ENCODE results near the gene EXOC6B. TPM values are rescaled to one million over a fixed set of nuclear protein-coding genes. Genes with fewer than 3 reads are reported as not detected.
A peak's percentile ranks its signal among the peaks of the same experiment; 100 is the strongest.

The EXOC6B gene
- total RNA-seq, 1 experiment from 2014 or later, result 33.7 TPM

DNA sequence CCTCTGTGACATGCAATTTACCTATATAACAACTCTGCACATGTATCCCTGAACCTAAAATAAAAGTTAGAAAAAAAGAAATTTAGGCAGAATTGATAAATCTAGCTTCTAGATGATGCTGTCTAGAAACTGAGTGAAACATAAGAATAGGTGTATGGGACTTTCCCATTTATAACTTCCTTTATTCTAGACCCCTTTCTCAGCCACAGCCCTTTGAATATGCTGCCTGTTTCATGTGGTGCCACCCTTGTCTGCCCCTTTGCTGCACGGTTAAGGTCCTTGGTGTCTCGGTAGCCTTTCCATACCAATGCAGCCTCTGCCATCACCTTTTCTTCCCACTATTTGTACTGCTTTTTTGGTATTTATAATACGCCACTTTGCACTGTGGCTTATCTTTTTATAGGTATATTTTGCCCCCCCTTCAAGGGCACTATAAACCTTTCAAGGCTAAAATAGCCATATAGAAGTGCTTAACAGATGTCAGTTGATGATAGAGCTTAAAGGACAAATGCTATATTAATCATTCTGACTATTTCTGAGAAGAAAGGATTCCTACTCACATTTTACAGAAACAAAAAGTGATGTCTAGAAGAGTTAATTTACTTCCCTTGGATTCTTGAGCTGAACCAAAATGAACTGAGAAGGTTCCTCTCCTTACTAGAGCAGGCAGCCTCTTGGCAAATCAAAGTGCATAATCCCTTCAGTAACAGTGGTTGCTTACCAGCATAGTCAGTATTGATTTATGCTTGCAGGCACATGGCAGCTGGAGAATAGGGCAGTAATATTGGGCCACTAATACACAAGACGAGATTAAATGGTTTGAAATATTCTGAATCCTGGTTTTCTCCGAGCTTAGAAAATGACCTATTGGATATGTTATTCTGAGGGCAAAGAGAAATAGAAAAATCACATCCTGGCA lies 590.1 kb downstream of the EXOC6B start:
- H3K9me3 Mint-ChIP-seq, result 0 out of 2 replicates have a peak, but pooled peaks cover 3% of the 10 kb centered on the region
- ChIA-PET CTCF (interaction anchor here (0.9 to 1.2 kb wide), 2 partner anchors 90 to 120 kb away, joined by 3 read pairs; no protein-coding TSS in a partner anchor), POLR2A (no interaction called here)
- no peaks in the 10 kb centered on the region for H3K27me3 Mint-ChIP-seq (ENCODE audit: low read depth)
- ATAC-seq (no peak), DNase-seq (ENCODE audit: low spot score) (no peak)
- H3K27ac Mint-ChIP-seq, result 0 out of 2 replicates have a peak overlapping the region, but pooled peaks have one; percentile 20
- peaks cover 22% of the 10 kb centered on the region for H3K4me1 Mint-ChIP-seq
- no peak overlapping the region for H3K4me3 Mint-ChIP-seq
- no peak for TF ChIP-seq RELA (CRISPR knock-in tag; IDR thresholded peaks at IDR 0.05; ENCODE audit: borderline replicate concordance)
- no peak for TF ChIP-seq ZNF138 (CRISPR knock-in tag; conservative IDR thresholded peaks at IDR 0.05)
- no peak for TF ChIP-seq ZNF423 (CRISPR knock-in tag; IDR thresholded peaks at IDR 0.05)
- TF ChIP-seq GRHL2 (CRISPR knock-in tag; IDR thresholded peaks at IDR 0.05; ENCODE audit: insufficient replicate concordance, severe bottlenecking), result no peak
- no peaks in the 10 kb centered on the region for H3K36me3 Mint-ChIP-seq

DNA sequence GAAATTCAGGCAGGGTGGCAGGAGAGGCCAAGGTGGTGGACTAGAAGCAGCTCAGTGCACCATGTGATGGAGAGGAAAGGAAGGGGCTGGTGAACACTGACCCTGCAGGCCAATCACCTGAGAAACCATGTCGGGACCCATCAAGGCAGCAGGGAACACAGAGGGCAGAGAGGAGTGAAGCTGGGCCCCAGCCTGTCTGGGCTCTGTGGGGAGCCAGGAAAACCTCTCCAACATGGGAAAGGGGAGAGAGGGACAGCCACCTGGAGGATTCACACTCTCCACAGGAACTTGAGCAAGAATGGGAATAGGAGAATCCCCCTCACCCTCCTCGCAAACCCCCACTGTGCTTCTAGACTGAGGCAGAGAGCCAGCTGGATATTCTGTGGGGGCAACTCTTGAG lies 592.6 kb downstream of the EXOC6B start:
- H3K9me3 Mint-ChIP-seq, result 0 out of 2 replicates have a peak, but pooled peaks cover 3% of the 10 kb centered on the region
- H3K27me3 Mint-ChIP-seq (ENCODE audit: low read depth), result no peaks in the 10 kb centered on the region
- DNase-seq (ENCODE audit: low spot score) (no peak), ATAC-seq (peak; percentile 70)
- H3K27ac Mint-ChIP-seq, result 0 out of 2 replicates have a peak overlapping the region, but pooled peaks have one; percentile 6
- no peak for TF ChIP-seq ZNF423 (CRISPR knock-in tag; IDR thresholded peaks at IDR 0.05)
- H3K4me1 Mint-ChIP-seq, result peaks cover 38% of the 10 kb centered on the region
- ChIA-PET CTCF (interaction anchor here (0.8 kb wide), 1 partner anchor 83 kb away, joined by 3 read pairs; no protein-coding TSS in a partner anchor), POLR2A (no interaction called here)
- H3K4me3 Mint-ChIP-seq, result no peak overlapping the region
- H3K36me3 Mint-ChIP-seq, result no peaks in the 10 kb centered on the region

DNA sequence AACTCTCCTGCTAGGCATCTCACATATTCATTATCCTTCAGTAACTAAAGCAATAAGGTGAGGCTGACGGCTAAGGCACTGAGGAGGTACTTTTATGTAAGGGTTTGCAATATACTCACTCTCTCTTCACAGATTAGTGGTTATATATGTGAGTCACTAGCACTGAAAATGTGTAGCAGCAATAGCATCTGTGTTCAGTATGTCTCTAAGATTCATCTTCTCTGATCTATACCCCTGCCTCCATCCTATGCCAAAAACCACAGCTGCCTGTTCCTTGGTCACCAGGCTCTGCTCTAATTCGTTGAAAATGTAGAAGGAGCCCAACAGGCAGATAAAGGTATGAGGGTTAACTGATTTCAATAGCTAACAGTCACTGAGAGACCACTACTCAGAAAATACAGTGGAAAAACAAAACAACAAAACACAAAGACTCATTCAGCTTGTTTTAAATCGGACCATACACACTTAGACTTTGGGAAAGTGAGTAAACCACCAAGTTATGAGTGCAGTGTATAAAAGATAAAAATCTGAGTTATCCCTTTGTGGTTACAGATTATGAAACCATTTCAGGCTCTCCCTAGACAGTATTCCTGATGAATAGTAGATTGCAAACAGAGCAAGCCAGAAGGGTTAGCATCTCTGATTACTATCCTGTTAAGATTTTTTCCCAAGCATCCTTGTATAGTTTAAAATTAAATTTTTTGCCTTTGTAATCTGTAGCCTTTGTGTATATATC lies 602.8 kb downstream of the EXOC6B start:
- no peaks in the 10 kb centered on the region for H3K36me3 Mint-ChIP-seq
- ChIA-PET POLR2A (no interaction called here), CTCF (no interaction called here)
- no peak overlapping the region for H3K27ac Mint-ChIP-seq
- H3K9me3 Mint-ChIP-seq, result peaks cover 4% of the 10 kb centered on the region; the same call in 1 of the 2 replicates
- no peak for ATAC-seq
- TF ChIP-seq, protein P1, sequence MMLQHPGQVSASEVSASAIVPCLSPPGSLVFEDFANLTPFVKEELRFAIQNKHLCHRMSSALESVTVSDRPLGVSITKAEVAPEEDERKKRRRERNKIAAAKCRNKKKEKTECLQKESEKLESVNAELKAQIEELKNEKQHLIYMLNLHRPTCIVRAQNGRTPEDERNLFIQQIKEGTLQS (CRISPR knock-in tag; conservative IDR thresholded peaks at IDR 0.05), result no peak
- TF ChIP-seq, protein P2, sequence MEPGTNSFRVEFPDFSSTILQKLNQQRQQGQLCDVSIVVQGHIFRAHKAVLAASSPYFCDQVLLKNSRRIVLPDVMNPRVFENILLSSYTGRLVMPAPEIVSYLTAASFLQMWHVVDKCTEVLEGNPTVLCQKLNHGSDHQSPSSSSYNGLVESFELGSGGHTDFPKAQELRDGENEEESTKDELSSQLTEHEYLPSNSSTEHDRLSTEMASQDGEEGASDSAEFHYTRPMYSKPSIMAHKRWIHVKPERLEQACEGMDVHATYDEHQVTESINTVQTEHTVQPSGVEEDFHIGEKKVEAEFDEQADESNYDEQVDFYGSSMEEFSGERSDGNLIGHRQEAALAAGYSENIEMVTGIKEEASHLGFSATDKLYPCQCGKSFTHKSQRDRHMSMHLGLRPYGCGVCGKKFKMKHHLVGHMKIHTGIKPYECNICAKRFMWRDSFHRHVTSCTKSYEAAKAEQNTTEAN (CRISPR knock-in tag; IDR thresholded peaks at IDR 0.05), result no peak
- TF ChIP-seq ZNF232 (CRISPR knock-in tag; IDR thresholded peaks at IDR 0.05) (no peak), SOX15 (CRISPR knock-in tag; IDR thresholded peaks at IDR 0.05) (no peak), TEAD4 (CRISPR knock-in tag; IDR thresholded peaks at IDR 0.05) (no peak), ZNF121 (CRISPR knock-in tag; IDR thresholded peaks at IDR 0.05) (no peak), EMX1 (CRISPR knock-in tag; IDR thresholded peaks at IDR 0.05) (no peak), RELA (CRISPR knock-in tag; IDR thresholded peaks at IDR 0.05; ENCODE audit: borderline replicate concordance) (no peak)
- TF ChIP-seq, protein P3, sequence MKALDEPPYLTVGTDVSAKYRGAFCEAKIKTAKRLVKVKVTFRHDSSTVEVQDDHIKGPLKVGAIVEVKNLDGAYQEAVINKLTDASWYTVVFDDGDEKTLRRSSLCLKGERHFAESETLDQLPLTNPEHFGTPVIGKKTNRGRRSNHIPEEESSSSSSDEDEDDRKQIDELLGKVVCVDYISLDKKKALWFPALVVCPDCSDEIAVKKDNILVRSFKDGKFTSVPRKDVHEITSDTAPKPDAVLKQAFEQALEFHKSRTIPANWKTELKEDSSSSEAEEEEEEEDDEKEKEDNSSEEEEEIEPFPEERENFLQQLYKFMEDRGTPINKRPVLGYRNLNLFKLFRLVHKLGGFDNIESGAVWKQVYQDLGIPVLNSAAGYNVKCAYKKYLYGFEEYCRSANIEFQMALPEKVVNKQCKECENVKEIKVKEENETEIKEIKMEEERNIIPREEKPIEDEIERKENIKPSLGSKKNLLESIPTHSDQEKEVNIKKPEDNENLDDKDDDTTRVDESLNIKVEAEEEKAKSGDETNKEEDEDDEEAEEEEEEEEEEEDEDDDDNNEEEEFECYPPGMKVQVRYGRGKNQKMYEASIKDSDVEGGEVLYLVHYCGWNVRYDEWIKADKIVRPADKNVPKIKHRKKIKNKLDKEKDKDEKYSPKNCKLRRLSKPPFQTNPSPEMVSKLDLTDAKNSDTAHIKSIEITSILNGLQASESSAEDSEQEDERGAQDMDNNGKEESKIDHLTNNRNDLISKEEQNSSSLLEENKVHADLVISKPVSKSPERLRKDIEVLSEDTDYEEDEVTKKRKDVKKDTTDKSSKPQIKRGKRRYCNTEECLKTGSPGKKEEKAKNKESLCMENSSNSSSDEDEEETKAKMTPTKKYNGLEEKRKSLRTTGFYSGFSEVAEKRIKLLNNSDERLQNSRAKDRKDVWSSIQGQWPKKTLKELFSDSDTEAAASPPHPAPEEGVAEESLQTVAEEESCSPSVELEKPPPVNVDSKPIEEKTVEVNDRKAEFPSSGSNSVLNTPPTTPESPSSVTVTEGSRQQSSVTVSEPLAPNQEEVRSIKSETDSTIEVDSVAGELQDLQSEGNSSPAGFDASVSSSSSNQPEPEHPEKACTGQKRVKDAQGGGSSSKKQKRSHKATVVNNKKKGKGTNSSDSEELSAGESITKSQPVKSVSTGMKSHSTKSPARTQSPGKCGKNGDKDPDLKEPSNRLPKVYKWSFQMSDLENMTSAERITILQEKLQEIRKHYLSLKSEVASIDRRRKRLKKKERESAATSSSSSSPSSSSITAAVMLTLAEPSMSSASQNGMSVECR (CRISPR knock-in tag; IDR thresholded peaks at IDR 0.05; ENCODE audit: borderline replicate concordance), result no peak
- no peaks in the 10 kb centered on the region for H3K27me3 Mint-ChIP-seq (ENCODE audit: low read depth)
- H3K4me1 Mint-ChIP-seq, result peaks cover 12% of the 10 kb centered on the region
- no peak for DNase-seq (ENCODE audit: low spot score)
- H3K4me3 Mint-ChIP-seq, result no peak overlapping the region
